T-helper 1 cell (primary cell): Measurements from ENCODE around the gene GPR153.

Source experiments
- DNase-seq, 5 donors: peaks; one replicate each; pipeline ENCODE4 v3.0.0-alpha.2; 2012 to 2020

The GPR153 gene

DNA sequence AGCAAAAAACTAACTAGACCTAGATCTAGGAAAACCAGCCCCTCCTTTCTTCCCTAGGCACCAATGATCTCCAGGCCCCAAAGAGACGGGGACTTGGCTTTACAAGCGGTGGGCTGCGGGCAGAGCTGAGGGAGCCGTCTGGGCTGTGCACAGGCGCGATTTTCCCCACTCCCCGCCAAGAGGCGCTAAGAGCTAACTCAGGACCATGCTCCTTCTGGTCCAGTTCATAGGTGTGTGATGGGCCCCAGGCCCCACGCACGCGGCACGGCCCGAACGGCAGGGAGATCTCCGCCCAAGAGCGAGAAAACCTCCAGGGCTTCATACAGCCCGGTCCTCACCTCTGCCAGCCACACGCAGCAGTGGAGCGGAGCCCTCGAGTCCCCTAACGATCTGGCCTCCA is 7.5 kb upstream of the GPR153 start:
- DNase-seq = no peak

DNA sequence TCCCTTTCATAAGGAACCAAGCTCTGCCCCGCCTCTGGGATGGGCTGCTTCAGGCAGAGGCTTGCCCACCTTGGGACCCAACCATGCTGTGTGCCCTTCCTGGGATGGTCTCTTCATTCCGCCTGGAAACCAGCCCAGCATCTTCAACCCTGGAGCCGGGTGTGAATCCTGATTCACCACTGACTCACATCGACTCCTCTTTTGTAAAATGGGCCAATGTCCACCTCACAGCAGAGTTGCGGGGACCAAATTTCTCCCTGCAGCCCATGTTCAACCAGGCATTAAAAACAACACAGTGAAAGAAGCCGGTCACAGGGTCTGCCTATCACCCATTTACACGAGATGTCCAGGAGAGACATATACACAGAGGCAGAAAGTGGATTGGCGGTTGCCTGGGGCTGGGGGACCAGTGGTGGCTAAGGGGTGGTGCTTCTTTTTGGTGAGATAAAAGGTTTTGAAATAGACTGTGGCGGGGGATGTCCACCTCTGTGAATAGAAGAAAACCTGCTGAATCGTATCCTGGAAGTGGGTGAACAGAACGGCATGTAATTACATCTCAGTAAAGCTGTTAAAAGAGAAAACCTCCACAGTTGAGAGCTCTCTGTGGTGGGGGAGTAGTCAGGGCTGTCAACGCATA is 6.9 kb upstream of the GPR153 start:
- no peak for DNase-seq

DNA sequence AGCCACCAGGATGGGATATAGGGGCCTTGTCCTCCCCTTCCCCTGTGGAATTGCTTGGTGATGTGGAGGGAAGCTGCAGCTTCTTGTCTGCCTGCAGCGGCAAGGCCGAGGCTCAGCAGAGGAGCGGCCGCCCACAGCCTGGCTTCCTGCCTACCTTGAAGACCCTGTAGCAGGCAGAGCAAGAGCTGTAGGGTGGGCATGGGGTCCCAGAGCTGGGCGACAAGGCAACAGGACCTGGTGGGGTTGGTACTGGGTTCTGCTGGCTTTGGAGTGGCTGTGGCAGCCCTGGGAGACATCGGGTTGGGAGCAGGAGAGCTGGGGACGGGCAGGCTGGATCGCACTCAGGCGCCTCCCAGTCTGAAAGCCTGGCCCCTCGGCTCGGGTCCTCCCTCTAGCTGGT is 5.7 kb upstream of the GPR153 start:
- DNase-seq = no peak

DNA sequence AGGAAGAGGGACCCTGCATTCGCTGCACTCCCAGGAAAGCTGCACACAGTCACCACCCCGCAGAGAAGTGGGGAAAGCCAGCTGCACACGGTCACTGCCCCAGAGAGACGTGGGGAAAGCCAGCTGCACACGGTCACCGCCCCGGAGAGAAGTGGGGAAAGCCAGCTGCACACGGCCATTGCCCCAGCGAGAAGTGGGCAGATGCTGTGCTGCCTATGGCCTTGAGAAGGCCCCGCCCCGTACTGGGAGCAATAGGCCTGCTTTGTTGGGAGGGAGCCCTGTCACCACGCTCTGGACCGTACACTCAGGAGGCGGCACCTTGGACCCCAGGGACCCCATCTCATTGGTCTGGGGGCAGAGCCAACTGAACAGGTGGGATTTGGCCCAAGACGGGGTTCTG is 4.3 kb upstream of the GPR153 start:
- DNase-seq = no peak

DNA sequence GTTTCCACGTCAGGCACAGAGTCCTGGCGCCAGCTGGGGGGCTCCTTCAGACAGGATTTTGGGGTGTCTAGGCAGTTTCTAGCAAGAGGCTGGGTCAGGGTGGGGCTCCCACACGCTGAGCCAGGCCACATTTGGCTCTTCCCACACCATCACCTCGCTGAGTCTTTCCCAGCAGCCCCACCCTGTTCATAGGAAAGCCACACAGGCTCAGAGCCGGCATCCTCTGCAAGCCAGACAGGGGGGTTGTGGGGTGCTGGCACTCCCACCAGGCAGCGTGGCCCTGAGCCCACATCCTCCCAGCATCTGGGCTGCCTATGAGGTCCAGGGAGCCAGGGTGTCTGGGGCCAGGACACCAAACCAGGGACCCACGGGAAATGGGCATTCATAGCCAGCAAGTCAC is 2.8 kb upstream of the GPR153 start:
- no peak for DNase-seq

DNA sequence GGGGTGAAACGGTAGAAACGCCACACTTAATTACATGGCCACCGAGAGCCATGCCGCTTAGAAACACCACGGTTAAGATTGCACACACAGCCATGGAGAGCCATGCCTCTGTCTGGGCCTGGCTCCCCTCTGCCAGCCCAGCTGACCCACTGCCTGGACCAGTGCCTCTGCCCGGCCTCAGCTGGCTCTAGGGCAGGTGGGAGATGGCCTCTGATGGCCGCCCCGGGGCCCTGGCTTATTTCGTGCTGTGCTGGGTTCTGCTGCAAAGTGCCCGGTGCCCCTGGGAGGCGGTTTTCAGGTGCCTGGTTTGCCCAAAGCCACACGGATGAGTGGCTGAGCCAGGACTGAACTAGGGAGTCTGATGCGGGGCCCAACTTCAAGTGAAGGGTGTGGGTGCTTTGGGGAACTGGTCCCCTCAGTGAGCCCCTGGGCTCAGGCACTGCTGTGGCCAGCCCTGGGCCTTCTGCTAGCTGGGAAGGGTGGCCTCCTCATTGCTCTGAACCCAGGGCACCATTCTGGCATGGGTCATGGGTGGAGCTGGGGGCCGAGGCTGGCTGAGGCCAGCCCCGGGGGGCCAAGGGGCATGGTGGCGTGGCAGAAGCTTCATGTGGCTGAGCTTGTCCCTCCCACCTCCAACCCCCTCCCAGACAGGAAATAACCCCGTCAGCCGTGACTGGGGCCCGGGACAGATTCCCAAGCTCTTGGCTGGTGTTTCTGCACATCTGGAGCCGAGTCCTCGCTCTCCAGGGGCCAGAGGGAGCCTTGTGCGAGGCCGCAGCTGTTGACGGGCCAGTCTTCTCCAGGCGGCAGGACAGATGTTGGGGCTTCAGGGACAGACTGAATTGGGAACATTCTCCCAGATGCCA is 1.9 kb upstream of the GPR153 start:
- no peak for DNase-seq

DNA sequence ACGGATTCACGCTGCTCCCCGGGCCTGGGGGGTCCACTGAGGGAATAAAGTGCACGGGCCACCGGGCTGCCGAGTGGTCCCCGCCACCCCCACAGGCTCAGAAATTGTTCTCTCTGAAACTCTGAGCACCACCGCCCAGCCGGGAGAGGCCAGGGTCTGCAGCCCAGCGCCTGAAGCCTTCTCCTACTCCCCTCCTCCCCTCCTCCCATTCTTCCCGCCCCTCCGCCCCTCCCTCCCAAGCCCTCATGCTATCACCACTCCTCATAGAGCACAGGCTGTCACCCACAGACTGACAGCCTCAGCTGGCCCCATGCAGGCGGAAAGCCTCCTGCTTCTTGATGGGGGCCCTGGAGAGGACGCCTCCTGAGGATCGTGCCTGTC is 707 bp upstream of the GPR153 start:
- no peak for DNase-seq

DNA sequence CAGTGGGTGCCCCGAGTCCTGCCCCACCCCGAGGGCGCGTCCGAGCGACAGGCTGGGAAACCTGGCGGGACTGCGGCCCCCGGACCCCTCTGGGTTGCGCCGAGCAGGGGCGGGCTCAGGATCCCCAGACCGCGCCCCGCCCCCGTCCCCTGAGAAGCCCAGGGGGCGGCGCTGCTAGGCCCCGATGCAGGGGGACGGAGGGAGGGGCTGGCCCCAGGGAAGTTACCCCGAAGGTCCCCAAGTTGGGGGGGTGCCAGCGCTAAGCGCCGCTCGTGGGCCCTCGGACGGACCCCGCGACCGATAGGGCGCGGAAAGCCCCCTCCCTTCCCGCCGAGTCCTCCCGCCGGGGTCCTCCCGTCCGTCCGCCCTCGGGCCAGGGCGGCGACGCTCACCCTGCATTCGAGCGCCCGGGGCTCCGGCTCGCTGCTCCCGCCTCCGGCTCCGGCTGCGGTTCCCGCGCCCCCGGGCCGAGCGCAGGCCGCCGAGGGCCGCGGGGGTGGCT is 414 bp downstream of the GPR153 start:
- DNase-seq = no peak

DNA sequence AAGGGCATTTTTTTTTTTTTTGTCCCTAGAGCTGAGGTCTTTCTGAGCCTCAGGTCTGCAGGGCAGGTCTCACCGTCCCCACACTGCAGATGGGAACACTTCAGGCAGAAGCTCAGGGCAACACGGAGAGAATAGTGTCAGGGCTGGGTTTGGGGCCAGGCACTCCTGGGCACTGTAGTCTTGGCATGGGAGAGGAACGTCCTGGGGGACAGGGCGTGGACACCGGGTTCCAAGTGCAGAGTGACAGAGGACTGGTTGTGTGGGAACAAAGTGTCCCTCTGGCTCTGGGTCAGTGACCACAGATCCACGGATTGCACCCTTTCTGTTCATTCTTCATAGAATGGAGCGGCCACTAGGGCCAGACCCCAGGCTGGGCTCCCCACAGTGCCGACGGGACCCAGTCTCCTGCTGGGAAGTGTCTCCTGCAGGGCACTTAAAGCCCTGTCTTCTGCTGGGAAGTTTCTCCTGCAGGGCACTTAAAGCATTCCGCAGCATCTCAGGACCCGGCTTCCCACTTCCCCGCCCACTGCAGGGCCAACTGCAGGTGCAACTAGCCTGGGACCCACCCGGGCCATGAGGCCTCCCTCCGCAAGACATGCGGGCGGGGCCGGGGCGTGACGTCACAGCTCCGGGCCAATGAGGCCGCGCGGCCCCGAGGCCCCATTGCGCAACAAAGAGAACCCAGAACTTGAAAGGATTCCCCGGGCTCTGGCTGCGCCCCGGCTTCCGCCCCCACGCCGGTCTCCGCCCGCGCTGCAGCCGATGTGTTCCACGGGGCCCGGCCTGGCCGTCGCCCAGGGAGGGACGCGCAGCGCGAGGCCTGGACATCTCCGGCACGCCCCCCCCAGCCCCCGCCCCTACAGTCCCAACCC is 1.2 kb downstream of the GPR153 start:
- DNase-seq = peak; percentile 47 to 85 (median 62)

DNA sequence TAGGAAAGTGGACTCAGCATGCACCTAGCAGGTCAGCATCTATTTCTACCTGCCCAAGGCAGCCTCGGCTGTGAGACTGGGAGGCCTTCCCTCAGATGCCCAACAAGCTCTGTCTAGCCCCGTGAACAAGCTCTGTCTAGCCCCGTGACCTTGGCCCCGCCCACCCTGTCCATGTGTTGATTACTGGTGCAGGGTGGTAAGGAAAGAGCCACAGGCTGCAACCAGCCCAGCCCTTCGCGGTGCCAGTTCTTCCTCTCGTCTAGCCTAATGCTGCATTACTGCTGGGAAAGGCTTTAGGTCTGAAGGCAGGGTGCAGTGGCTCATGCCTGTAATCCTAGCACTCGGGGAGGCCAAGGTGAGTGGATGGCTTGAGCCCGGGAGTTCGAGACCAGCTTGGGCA is 2.2 kb downstream of the GPR153 start:
- no peak for DNase-seq

DNA sequence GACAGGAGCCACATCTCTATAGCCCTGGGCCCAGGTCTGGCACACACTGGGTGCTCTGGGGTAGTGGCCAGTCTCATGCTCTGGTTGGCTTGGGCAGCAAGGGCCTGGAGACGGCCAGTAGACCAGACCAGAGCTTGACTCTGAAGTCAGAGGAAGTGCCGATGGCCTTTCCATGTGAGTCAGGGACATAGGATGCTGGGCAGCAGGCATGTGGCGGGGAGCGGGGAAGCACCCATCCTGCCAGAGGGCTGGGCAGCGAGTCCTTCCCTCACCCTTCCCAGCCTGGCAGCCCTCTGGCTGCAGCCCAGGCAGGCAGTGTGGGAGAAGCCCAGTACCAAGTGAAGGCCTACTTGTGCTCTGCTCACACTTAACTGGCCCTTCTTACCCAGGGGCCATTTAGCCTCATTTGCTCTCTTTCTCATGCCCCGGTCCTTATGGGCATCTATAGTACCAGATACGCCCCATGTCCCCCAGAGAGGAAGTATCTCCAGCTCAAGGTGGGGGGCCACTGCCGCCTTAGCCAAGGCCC is 3.3 kb downstream of the GPR153 start:
- no peak for DNase-seq

DNA sequence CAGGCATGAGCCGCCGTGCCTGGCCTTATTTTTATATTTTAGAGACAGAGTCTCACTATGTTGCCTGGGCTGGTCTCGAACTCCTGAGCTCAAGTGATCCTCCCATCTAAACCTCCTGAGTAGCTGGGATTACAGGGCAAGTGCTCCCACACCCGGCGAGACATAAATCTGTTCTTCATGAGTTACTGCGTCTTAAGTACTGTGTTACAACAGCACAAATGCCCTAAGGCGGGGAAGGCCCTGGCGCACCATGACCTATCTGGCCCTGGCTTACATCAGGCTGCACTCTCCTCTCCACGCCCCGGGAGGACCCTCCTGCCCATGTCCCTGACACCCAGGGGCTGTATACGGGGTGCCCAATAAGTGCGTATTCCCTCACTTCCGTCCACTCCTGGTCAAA is 4.3 kb downstream of the GPR153 start:
- DNase-seq = no peak

DNA sequence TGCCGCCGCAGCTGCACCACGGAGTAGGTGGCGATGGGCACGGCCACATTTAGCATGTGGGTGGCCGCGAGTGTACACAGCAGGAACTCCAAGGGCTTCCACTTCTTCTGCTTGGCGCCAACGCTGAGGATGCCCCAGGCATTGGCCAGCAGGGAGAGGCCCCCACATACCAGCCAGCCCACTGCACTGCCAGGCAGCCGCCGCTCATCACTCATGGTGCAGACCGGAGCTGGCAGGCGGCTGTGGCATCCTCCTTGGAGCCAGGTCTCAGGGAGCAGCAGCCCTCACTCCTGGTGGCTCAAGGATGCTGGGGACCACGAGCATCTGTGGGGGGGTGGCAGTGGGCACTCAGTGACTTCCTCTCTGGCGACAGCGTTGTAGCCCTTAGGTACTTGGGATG is 6.2 kb downstream of the GPR153 start:
- no peak for DNase-seq

DNA sequence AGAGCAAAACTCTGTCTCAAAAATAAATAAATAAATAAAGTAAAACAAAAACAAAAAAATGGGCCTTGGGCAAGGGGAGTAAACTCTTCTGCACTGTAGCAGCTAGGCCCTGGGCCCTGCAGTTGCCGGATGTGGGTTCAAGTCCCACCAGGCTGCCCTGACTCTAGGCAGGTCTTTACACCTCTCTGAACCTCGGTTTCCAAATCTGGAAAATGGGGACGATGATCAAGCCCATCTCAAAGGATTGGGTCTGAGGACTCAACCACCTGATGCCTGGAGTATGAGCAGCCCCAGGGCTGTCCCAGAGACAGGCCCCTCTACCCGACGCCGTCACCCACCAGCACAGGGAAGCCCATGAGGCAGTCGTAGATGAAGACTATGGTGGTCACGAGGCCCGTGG is 7.5 kb downstream of the GPR153 start:
- no peak for DNase-seq

DNA sequence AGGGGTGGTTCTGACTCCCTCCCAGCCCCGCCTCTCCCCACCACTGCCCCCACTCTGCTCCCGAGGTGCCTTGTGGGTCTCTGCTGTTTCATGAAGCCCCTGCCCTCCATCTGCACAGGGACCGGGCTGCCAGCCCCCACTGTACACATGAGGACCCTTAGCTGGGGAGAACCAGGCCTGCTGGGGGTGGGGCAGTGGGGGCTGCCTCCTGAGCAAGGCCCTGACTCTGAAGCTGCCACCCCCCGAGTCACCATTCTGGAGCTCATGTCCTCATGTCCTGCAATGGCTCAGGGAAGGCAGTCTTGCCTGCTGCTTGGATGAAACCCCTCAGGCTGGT is 8.6 kb downstream of the GPR153 start:
- DNase-seq = no peak

DNA sequence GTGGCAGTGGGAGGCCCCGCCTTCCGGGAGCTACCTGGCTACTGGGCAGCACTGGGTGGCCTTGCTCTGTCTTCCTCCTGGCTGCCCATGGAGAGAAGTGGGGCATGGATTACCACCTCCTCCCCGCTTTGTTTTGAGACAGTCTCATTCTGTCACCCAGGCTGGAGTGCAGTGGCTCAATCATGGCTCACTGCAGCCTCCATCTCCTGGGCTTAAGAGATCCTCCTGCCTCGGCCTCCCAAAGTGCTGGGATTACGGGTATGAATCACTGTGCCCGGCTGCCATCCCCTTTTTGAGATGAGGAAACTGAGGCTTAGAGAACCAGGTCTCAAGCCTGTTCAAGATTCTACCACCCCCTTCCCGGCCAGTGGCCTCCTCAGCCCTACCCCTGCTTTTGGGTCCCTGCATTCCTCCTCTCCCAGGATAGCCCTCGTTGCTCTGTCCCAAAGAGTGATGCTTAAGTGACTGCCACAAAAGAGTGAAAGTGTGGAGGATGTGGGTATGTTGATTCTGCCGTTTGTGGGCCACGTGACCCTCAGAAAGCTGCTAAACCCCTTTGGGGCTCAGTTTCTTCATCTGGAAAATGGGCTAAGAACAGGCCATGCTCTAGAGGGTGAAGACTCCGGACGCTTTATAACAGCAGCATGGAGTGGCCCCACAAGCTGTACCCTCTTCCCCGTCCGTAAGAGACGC is 9.1 kb downstream of the GPR153 start:
- DNase-seq = no peak

DNA sequence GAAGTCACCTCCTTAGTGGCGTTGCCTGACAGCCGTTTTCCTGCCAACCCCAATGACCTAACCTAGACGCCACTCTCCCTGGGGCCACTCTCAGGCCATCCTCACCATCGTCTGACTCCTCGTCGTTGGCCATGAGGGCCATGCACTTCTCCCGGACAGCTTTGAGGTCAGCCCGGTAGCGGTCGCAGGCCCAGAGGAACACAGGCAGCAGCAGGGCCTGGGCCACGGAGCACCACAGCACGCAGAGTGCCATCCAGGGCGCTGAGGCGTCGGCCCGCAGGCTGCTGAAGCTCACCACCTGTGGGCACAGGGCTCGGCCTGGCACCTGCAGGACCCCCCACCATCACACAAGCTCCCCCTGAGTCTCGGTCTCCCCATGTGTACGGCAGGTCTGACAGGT is 9.7 kb downstream of the GPR153 start:
- no peak for DNase-seq

DNA sequence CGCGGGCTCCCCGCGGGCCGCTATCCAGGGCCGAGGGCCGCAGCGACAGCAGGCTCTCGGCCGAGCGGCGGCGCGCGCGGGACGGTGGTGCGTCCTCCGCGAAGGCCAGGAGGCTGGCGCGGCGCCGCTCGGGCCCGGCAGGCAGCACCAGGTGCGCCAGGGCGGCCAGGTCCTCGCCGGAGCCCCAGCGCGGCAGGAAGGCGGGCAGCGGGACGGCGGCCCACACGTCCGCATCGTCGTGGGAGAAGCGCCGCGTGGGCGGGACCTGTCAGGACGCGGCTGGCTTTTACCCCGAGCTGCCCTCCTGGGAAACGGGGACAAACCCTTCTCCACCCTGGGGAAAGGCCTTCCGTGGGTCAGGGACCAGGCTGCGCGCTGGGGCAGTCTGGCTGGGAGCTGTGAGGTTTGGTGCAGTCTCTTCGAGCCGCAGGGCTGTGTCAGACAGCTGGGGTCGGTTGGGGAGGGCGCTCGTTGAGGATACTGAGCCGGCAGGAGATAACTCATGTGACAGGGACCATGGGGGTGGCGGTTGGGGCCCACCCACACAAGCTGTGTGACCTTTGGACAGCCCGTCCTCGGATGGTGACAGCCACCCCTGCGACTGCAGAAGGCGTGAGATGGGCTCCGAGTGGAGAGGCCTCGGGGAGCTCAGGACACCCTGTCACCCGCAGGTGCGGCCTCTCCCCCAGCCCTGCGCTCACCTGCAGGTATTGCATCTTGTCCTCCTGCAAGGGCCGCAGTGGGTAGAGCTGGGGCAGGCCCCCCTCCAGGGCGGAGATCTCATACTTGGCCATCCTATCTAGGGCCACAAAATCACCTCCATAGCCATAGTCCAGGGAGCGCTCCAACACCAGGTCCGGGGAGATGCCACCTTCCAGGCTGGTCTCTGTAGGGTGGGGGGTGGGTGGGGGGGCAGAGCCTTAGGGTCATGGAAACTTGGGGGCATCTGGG is 10.9 kb downstream of the GPR153 start:
- DNase-seq = no peak

DNA sequence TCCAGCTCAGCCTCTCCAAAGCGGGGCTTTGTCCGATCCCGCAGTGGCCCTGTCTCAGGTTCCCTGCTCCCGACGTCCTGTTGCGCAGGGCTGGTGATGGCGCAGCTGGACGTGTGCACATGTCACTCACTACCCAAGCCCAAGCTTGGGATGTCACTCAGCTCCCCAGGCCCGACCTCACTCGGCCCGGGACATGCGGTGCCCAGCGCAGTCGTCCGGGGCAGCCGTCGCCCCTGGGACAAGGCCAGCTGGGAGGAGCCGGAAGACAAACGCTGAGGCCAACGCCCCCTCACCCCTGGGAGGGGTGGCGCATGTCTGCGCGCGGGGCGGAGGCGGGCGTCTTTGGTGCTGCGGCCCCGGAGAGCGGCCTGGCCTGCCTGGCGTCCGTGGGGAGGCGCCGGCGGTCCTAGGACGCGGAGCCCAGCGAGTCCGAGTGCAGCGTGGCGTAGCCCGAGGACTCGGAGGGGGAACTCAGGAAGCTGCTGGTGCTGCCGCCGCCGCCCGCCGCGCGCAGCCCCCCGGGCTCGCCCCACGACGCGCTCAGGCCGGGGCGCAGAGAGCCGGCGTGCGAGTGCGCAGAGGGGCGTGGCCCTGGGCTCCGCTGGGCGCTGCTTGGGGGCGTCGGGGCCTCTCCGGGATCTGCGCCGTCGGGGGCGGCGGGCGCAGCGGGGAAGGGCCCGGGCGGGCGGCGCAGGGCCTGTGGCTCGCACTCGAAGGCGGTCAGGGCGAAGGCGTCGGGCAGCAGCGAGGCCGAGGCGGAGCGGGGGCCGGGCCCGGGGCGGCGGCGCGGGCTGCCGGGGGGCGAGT is 11.8 kb downstream of the GPR153 start:
- no peak for DNase-seq

DNA sequence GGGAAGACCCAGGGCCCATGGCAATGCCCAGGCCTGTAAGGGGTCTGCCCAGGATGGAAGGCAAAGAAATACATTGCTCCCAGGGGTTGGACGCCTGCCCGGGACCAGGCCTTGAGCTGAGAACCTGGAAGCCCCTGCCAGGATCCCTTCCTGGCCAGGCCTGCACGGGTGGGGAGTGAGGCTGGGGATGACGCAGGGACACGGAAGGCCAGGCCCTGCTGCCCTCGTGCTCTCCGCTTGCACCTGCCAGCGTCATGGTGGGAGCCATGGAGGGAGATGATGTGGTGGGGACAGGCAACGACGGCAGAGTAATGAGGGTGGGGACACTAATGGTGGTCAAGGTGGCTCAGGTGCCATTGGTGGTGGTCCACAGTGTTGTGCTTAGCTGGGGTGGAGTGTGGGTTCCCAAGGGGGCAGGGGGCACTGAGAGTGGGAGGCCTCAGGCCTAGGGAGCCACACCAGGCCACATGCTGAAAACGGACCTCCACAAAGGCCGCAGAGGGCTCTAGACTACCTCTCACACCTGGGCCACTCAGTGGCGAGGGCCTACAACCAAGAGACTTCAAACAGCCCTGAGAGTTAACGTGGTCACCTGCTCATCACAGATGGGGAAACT is 12.6 kb downstream of the GPR153 start:
- DNase-seq = no peak
